Liver (tissue), 9 donors: ENCODE results near the gene TMEM128. TPM values are rescaled to one million over a fixed set of nuclear protein-coding genes. Genes with fewer than 3 reads are reported as not detected.

ENCODE experiments used
- DNase-seq: peaks from one replicate; pipeline ENCODE4 v3.0.0-alpha.2; 2017; ENCODE audit warnings: low spot score
- H3K27ac ChIP-seq, 2 donors: one replicate each; pipeline ENCODE4 v1.7.0; 2013; ENCODE audit warnings: inconsistent platforms in 2 of 2, low read length in 2 of 2, control low read depth in 1 of 2, low read depth in 1 of 2, mild to moderate bottlenecking in 1 of 2
- H3K27me3 ChIP-seq, 4 donors: one replicate each; pipeline versions ENCODE4 v1.6.1 to v1.7.0; 2013; ENCODE audit warnings: low read length in 3 of 4, inconsistent platforms in 1 of 4, mild to moderate bottlenecking in 1 of 4, moderate library complexity in 1 of 4; ENCODE audit not compliant: control insufficient read depth in 4 of 4, insufficient read depth in 4 of 4
- H3K36me3 ChIP-seq, 4 donors: one replicate each; pipeline versions ENCODE4 v1.6.1 to v1.7.0; 2013; ENCODE audit warnings: low read length in 3 of 4, mild to moderate bottlenecking in 3 of 4, low read depth in 1 of 4, moderate library complexity in 1 of 4; ENCODE audit not compliant: control insufficient read depth in 4 of 4, insufficient read depth in 3 of 4
- H3K4me1 ChIP-seq, 4 donors: one replicate each; pipeline versions ENCODE4 v1.6.1 to v1.7.0; 2013; ENCODE audit warnings: low read length in 3 of 4, mild to moderate bottlenecking in 3 of 4, moderate library complexity in 1 of 4; ENCODE audit not compliant: control insufficient read depth in 4 of 4, insufficient read depth in 4 of 4
- H3K4me3 ChIP-seq, 3 donors: one replicate each; pipeline versions ENCODE4 v1.6.1 to v1.7.0; 2013; ENCODE audit warnings: low read length in 3 of 3, control low read depth in 1 of 3, low read depth in 1 of 3, mild to moderate bottlenecking in 1 of 3
- H3K9ac ChIP-seq, 2 donors: one replicate each; pipeline ENCODE4 v1.7.0; 2013; ENCODE audit warnings: low read length in 2 of 2, mild to moderate bottlenecking in 2 of 2, moderate library complexity in 2 of 2, control low read depth in 1 of 2, low read depth in 1 of 2
- H3K9me3 ChIP-seq, 4 donors: one replicate each; pipeline versions ENCODE4 v1.6.1 to v1.7.0; 2013; ENCODE audit warnings: low read length in 3 of 4; ENCODE audit not compliant: control insufficient read depth in 4 of 4
- ATF3 ChIP-seq: IDR thresholded peaks from 2 replicates; pipeline ENCODE4 v1.6.1; 2016; ENCODE audit warnings: antibody characterized with exemption
- EGR1 ChIP-seq, 2 donors: IDR thresholded peaks; 2 replicates each; pipeline ENCODE4 v1.6.1; 2016 to 2018; ENCODE audit warnings: antibody characterized with exemption in 2 of 2, low read depth in 2 of 2
- FOXA1 ChIP-seq: IDR thresholded peaks from 2 replicates; pipeline ENCODE4 v1.6.1; 2016; ENCODE audit warnings: antibody characterized with exemption
- HNF4A ChIP-seq, 2 donors: conservative IDR thresholded peaks; 2 replicates each; pipeline ENCODE4 v1.6.1; 2016; ENCODE audit warnings: antibody characterized with exemption in 2 of 2, mild to moderate bottlenecking in 2 of 2
- MAX ChIP-seq: IDR thresholded peaks from 2 replicates; pipeline ENCODE4 v1.6.1; 2016; ENCODE audit warnings: antibody characterized with exemption
- RAD21 ChIP-seq, 2 donors: IDR thresholded peaks; 2 replicates each; pipeline ENCODE4 v1.6.1; 2016; ENCODE audit warnings: antibody characterized with exemption in 2 of 2, mild to moderate bottlenecking in 2 of 2
- REST ChIP-seq: IDR thresholded peaks from 2 replicates; pipeline ENCODE4 v1.6.1; 2016; ENCODE audit warnings: antibody characterized with exemption, mild to moderate bottlenecking
- SP1 ChIP-seq: IDR thresholded peaks from 2 replicates; pipeline ENCODE4 v1.6.1; 2018; ENCODE audit warnings: antibody characterized with exemption, mild to moderate bottlenecking
- WGBS: extraction: QIAGEN DNeasy Blood & Tissue Kit; methylation state at CpG from one replicate; pipeline ENCODE4 v1.1.7; 2013; 5-methylcytosine and 5-hydroxymethylcytosine counted together
- polyA plus RNA-seq, 2 donors: library from polyadenylated mRNA; stranded (reverse) in 1 of 2; unstranded in 1 of 2; fragments of 200-250 nt in 1 of 2; fragments of >200 nt in 1 of 2; fragmentation: Nextera tagmentation in 1 of 2; extraction: Ambion mirVana in 1 of 2; gene quantifications; one replicate each; pipeline versions ENCODE4 v1.2.1 to v1.2.3, GENCODE V29; 2013 to 2015
- total RNA-seq, 2 donors: library from RNA; depleted of rRNA; stranded (reverse); fragments of >200 nt; gene quantifications; one replicate each; pipeline ENCODE4 v1.2.3, GENCODE V29; 2014
- donor health status: healthy.
- donor health status: healthy.
- donor health status: healthy.
- donor health status: healthy.
- donor health status: healthy.

The TMEM128 gene
- total and polyA plus RNA-seq, 4 donors: 7.6 to 11.3 (median 9.2) TPM

GRCh38 chr4:4269856-4270255 lies 21.8 kb upstream of the TMEM128 start:
- peaks cover 2 to 42% (median 16%) of the 10 kb centered on the region in 4 donors for H3K36me3 ChIP-seq
- 83% methylated on average over 4 of the region's 4 CpGs for WGBS

GRCh38 chr4:4269331-4269731 lies 21.3 kb upstream of the TMEM128 start:
- WGBS: 93% methylated on average over 11 of the region's 11 CpGs
- no peaks in the 10 kb centered on the region for H3K27me3 ChIP-seq
- no peaks in the 10 kb centered on the region for H3K4me1 ChIP-seq
- DNase-seq: no peak
- H3K4me3 ChIP-seq: no peak overlapping the region
- no peak for TF ChIP-seq MAX
- TF ChIP-seq FOXA1: no peak
- TF ChIP-seq HNF4A (conservative IDR thresholded peaks at IDR 0.05): no peak
- TF ChIP-seq RAD21 (IDR thresholded peaks at IDR 0.05): no peak
- no peak overlapping the region for H3K27ac ChIP-seq
- no peak overlapping the region for H3K9ac ChIP-seq
- peaks cover 2 to 37% (median 14%) of the 10 kb centered on the region in 4 donors for H3K36me3 ChIP-seq
- H3K9me3 ChIP-seq: no peaks in the 10 kb centered on the region

More at GRCh38 chr4:4269856-4270255, 21.8 kb upstream of the TMEM128 start:
- H3K27ac ChIP-seq: no peak overlapping the region
- no peaks in the 10 kb centered on the region for H3K27me3 ChIP-seq
- TF ChIP-seq SP1 (no peak), EGR1 (IDR thresholded peaks at IDR 0.05; ENCODE audit: low read depth in 2 of 2) (no peak)
- H3K9ac ChIP-seq: no peak overlapping the region
- H3K4me3 ChIP-seq: no peak overlapping the region
- H3K9me3 ChIP-seq: no peaks in the 10 kb centered on the region
- no peaks in the 10 kb centered on the region for H3K4me1 ChIP-seq
- DNase-seq: no peak

GRCh38 chr4:4268776-4269175 lies 20.8 kb upstream of the TMEM128 start:
- WGBS: 91% methylated on average over 1 of the region's 1 CpG
- Histone ChIP-seq H3K36me3 (peaks cover 2 to 33% (median 11%) of the 10 kb centered on the region in 4 donors), H3K27ac (no peak overlapping the region)

More at GRCh38 chr4:4268776-4269175, 20.8 kb upstream of the TMEM128 start:
- H3K9ac ChIP-seq: peak overlapping the region in 1 of 2 donors; percentile 18
- no peaks in the 10 kb centered on the region for H3K4me1 ChIP-seq
- H3K9me3 ChIP-seq: no peaks in the 10 kb centered on the region
- no peak for DNase-seq
- TF ChIP-seq REST: no peak
- no peak for TF ChIP-seq ATF3
- TF ChIP-seq HNF4A (conservative IDR thresholded peaks at IDR 0.05): no peak
- no peaks in the 10 kb centered on the region for H3K27me3 ChIP-seq
- no peak overlapping the region for H3K4me3 ChIP-seq
